Fibroblast of skin of right quadriceps (primary cell): ENCODE measurements around the gene MRGPRF.

Source experiments
- DNase-seq: peaks from one replicate; pipeline ENCODE4 v3.0.0-alpha.2; 2013

Gene MRGPRF

GRCh38 chr11:69050592-69051380 is 37.7 kb upstream of the MRGPRF start:
- DNase-seq: no peak

DNA sequence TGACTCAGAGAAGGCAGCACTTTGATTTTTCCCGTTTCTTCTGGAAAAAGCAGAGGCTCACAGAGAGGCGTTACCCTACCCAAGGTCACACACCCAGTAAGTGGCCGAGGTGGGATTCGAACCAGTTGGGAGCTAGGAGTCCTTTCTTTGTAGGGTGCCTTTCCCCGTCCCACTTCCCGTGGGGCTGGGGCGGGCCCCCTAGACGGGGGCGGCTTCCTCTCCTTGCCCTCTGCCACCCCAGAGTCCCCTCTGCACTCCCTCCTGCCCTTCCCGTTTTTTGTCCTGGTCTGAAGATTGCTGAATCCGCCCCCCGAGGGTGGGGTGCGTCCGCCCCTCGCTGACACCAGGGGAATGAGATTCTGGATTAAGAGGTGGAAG is 36.4 kb upstream of the MRGPRF start:
- no peak for DNase-seq

- DNase-seq: peak; percentile 96
These were observed 35.8 kb upstream of the MRGPRF start, which contains the start of gene TPCN2 for GRCh38 chr11:69048694-69049489. TPCN2 (plus strand) TSS chr11:69048932; CDS start chr11:69048998, 66 bp downstream.

- peak; percentile 25 for DNase-seq
These were observed 35.1 kb upstream of the MRGPRF start for GRCh38 chr11:69048031-69048693.

GRCh38 chr11:69044111-69045013 is 31.3 kb upstream of the MRGPRF start:
- DNase-seq: peak; percentile 88

- peak; percentile 32 for DNase-seq
These were observed 28.5 kb upstream of the MRGPRF start for GRCh38 chr11:69041516-69041915.

DNA sequence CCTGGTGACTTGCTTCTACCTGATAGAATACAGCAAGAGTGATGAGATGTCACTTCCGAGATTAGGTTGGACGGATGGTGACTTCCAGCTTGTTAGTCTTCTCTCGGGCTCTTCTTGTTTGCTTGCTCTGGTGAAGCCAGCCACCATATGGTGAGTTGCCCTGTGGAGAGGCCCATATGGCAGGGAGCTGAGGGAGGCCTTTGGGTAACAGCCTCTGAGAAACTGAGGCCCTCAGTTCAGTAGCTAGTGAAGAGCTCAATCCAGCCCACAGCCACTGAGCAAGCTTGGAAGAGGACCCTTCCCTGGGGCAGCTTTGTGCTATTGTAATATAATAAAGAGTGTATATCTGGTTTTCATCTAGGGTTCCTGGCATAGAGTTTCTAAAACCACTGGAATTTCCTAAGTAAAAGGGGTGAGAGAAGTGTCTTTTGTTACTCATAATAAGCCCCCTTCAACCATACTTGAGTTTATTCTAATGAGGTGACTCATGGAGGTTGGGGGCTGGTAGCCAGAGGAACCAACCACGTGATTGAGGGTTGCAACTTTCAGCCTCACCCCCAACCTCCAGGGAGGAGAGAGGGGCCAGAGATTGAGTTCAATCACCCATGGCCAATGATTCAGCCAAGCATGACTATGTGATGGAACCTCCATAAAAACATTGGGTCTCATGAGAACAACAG is 27.7 kb upstream of the MRGPRF start:
- DNase-seq: peak; percentile 97

- DNase-seq: no peak
These were observed 27.0 kb upstream of the MRGPRF start for GRCh38 chr11:69040051-69040450.

DNA sequence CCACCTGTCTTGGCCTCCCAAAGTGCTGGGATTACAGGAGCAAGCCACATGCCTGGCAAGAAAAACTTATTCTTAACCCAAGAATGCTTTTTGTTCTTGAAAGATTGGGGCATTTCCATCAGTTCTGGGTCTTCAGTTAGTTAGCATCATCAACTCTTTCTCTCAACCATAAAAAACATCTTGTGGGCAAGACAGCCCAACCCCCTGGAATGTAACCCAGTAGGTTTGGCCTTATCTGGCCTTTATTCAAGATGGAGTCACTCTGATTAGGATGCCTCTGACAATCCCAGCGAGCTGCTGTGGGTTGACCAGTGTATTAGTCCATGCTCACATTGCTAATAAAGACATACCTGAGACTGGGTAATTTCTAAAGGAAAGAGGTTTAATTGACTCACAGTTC is 26.5 kb upstream of the MRGPRF start:
- peak; percentile 58 for DNase-seq

DNA sequence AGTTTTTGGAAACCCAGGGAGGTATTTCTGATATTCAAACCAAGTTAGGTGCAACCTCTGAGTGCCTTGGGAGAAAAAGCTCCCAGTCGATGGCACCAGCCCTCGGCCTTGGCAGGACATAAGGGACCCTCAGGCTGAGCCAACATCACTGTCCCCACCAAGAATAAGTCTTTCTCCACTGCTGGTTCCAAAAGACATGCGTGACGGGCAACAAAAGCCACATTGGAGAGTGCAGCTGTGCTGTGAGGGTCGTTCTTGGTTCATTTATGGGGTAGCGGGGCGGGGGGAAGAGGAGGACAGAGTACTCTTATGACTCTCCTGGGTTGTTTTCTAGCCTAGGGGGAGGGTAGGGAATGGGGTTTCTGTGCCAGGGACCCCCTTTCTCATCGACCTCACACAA is 24.5 kb upstream of the MRGPRF start:
- DNase-seq: no peak

DNA sequence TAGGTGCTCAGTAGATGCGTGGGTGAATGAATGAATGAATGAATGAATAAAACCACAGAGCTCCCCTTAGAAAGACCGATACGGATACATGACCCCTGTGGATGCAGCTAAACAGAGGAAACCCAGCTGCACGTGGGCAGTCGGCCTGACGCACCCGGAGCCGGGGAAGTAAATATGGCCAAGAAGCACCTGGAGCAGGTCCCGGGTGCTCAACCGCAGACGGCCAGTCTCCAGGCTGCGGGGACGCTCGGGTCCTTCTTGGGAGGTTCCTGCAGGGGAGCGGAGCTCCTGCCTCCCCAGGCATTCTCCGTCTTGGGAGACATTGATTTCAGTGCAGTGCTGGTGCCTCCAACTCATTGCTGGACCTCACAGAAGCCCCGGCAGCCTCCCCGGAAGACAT is 24.0 kb upstream of the MRGPRF start:
- no peak for DNase-seq

DNA sequence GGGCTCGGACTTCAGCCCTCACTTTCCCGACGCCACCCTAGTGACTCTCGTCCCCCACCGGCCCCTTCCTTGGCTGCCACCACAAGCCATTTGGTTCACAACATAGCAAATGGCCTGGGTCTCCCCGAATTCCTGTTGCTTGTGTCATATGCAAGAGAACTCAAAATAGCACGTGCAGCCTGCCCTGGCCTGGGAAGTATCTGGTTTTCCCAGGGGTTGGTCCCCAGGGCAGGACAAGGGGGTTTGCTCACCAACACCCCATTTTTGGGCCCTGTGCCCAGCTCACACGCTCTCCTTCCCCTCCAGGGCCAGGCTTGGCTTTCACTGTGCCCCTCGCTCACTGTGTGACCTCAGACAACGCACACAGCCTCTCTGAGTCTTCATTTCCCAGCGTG is 22.9 kb upstream of the MRGPRF start:
- DNase-seq: peak; percentile 62

DNA sequence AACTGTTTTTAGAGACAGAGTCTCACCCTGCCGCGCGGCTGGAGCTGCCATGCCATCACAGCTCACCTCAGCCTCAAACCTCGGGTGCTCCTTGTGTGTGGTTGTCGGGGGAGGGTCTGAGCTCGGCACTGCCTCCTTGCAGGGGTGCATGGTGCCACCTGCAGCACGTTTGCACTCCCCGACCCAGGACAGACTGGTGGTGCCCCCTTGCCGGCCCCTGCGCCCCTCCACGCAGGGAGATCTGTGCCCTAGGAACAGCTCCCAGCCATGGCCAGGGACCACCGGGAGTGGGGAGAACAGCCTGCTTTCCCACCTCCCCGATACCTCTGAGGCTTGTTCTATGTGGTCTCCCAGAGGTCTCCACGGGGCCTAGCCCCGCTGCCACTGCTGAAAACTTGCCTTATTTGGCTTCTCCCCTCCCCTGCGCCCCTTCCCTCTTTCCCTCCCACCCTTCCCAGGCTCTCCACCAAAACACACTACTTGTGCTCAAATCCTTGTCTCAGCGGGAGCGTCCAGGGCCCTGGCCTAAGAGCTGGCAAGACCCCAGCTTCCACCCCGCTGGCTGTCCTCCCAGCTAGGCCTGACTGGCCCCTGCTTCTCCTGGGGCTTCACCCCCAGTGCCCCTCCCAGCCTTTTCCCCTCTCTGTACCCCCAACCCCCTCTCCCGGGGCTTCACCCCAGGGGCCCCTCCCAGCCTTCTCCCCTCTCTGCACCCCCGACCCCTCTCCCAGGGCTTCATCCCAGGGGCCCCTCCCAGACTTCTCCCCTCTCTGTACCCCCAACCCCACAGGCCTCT is 22.3 kb upstream of the MRGPRF start:
- DNase-seq: no peak

DNA sequence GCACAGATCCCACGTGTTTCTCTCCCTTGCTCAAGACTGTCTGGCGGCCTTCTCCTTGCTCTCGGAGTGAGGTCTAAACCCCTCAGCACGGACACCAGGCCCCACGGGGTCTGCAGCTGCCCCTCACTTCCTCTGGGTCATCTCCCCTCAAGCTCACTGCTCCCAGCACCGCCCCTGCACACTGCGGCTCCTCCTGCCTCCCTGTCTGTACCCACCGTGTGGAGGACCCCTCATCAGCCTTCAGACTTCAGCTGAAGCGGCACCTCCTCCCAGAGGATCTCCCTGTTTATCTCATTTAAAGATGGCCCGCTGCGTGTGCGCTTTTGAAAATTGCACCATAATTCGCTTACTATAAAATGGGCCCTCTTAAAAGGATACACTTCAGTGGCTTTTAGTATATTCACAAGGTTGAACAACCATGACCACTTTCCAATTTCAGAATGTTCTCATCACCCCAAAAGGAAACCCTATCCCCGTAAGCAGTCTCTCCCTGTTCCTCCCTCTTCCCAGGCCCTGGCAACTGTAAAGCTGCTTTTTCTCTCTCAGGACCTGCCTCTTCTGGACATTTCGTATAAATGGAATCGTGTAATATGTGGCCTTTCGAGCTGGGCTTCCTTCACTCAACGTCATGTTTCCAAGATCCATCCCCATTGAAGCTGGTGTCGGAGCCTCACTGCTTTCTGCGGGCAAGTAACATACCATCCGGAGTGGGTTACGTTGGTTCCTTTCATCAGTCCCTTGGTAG is 21.2 kb upstream of the MRGPRF start:
- DNase-seq: no peak

DNA sequence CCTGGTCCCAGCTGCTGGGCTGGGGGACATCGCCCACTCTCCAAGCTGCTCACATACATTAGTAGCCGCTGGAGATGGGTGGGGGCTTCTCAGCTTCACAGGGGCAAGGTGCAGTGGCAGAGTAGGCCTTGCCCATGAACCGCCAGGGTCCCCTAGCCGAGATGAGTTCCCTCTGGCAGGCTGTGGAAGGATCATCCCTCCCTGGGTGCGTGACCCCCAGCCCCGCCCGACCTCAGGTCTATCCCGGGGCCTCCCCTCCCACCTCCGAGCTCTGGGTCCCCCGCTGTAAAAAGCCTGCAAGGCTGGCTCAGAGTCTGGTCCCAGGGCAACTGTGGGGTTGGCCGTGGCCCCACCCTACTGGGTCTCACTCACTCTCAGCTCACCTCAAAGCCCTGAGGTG is 20.4 kb upstream of the MRGPRF start:
- DNase-seq: no peak

DNA sequence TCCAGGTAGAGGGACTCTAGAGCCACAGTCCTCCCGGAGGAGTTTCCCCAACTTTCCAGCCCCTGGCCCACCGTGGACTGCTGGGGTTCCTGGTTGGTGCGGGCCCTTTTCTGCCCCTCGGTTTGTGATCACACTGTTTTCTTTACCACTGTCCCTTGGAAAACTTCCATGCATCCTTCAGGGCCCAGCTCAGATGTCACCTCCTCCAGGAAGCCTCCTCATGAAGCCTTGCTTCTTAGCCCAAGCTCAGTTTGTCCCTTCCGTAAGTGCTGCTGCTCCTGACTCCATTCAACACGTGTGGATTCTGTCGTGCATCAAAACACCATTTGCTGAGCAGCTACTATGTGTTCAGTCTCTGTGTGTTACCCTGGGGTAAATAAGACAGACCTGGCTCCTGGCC is 19.8 kb upstream of the MRGPRF start:
- DNase-seq: no peak

- no peak for DNase-seq
These were observed 17.3 kb upstream of the MRGPRF start for GRCh38 chr11:69030301-69030700.

DNA sequence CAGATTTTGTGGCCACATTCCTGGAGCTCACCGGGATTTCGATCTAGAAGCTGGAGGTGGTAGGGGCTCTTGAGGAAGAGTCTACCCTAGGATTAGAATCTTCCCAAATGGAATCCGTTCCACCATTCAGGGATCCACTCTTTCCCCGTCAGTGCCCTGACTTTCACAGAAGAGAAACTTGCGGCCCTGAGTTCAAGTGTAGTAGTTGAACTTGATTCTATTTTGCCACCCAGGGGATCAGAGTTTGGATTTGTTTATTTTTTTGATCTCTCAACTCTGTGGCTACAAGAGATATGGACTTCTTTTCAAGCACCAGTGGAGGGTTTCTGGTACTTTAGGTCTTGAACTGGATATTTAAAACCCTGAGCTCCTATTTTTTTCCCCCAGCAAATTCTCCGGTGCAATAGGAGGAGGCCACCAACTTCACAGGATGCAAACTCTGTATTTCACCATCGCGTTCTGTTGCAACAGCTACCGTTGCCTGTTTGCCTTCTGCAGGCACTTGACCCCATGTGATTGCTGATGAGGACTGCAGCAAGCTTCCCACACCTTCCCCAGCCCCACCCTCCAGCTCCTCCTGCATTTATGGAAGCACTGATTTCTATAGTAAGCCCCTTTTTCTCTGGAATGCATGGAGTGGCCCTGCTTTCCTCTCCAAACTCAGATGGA is 14.8 kb upstream of the MRGPRF start:
- no peak for DNase-seq

- no peak for DNase-seq
These were observed 11.5 kb upstream of the MRGPRF start for GRCh38 chr11:69024509-69024908.

DNA sequence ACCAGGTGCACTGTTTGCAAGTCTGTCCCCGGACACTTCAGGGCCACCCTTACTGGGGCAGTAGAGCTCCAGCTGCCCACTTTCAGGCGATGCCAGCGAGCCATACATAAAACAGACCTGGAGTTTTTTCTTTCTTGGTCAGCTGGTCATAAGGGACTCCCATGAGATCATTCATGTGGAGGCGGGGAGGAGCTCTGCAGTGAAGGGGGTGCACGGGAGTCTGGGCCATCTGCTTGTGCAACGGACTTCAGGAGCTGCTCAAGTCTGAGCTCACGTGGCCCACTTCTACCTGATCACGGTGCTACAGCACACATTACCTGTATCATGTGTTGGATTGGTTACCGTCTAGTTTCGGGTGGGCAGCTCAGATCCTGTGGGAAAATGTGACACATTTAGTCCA is 9.2 kb upstream of the MRGPRF start:
- no peak for DNase-seq
